GM23338 (cell line): ENCODE measurements around the gene CDKAL1. TPM values are rescaled to one million over a fixed set of nuclear protein-coding genes. Genes with fewer than 3 reads are reported as not detected.

Source experiments
- ATAC-seq: fragments of 200-7000 bp; cut with Tn5 transposase; 3 replicates; pipeline ENCODE4 v1.9.1; 2020
- DNase-seq: peaks from one replicate; pipeline ENCODE4 v3.0.0-alpha.2; 2015; ENCODE audit warnings: low spot score
- H2AFZ ChIP-seq: fragments of 200-600 bp; sonication (generic); 2 replicates; pipeline ENCODE4 v1.8.0; 2016; ENCODE audit warnings: antibody characterized with exemption, mild to moderate bottlenecking, moderate library complexity
- H3F3A ChIP-seq: fragments of 200-600 bp; sonication (generic); replicated peaks from 2 replicates; pipeline ENCODE4 v1.8.0; 2017; ENCODE audit warnings: antibody characterized with exemption, mixed run types, low read depth
- H3K27ac ChIP-seq: fragments of 200-600 bp; sonication (generic); 2 replicates; pipeline ENCODE4 v1.6.1; 2016; ENCODE audit warnings: low read depth
- H3K27me3 ChIP-seq: fragments of 200-600 bp; sonication (generic); 2 replicates; pipeline ENCODE4 v1.8.0; 2016; ENCODE audit warnings: mild to moderate bottlenecking, mixed run types, moderate library complexity; ENCODE audit not compliant: insufficient read depth
- H3K36me3 ChIP-seq: fragments of 200-600 bp; sonication (generic); 2 replicates; pipeline ENCODE4 v1.8.0; 2016; ENCODE audit warnings: mild to moderate bottlenecking; ENCODE audit not compliant: insufficient read depth
- H3K4me1 ChIP-seq: fragments of 200-600 bp; sonication (generic); 2 replicates; pipeline ENCODE4 v1.8.0; 2016; ENCODE audit warnings: mild to moderate bottlenecking, moderate library complexity; ENCODE audit not compliant: insufficient read depth
- H3K4me2 ChIP-seq: fragments of 200-600 bp; sonication (generic); 2 replicates; pipeline ENCODE4 v1.7.1; 2017; ENCODE audit warnings: mixed run types
- H3K4me3 ChIP-seq: fragments of 200-600 bp; sonication (generic); 2 replicates; pipeline ENCODE4 v1.6.1; 2016; ENCODE audit warnings: mixed run types
- H3K79me2 ChIP-seq: fragments of 200-600 bp; sonication (generic); replicated peaks from 2 replicates; pipeline ENCODE4 v1.8.0; 2017; ENCODE audit warnings: mild to moderate bottlenecking; ENCODE audit not compliant: insufficient read depth
- H3K9me2 ChIP-seq: fragments of 200-600 bp; sonication (generic); 2 replicates; pipeline ENCODE4 v1.8.0; 2017; ENCODE audit not compliant: insufficient read depth
- H4K20me1 ChIP-seq: fragments of 200-600 bp; sonication (generic); replicated peaks from 2 replicates; pipeline ENCODE4 v1.8.0; 2017; ENCODE audit warnings: mild to moderate bottlenecking; ENCODE audit not compliant: insufficient read depth
- H3K27ac Mint-ChIP-seq: 2 replicates; pipeline ENCODE4 v1.8.0; 2020; ENCODE audit warnings: inconsistent platforms, mild to moderate bottlenecking, moderate library complexity, mixed read lengths
- H3K27me3 Mint-ChIP-seq: 3 replicates; pipeline ENCODE4 v1.8.0; 2022; ENCODE audit warnings: low read depth, mild to moderate bottlenecking, moderate library complexity, mixed read lengths, inconsistent platforms; ENCODE audit not compliant: insufficient read depth, poor library complexity
- H3K36me3 Mint-ChIP-seq: 3 replicates; pipeline ENCODE4 v1.8.0; 2021; ENCODE audit warnings: low read depth, mild to moderate bottlenecking, inconsistent platforms, moderate library complexity, mixed read lengths
- H3K4me1 Mint-ChIP-seq: 3 replicates; pipeline ENCODE4 v1.8.0; 2020; ENCODE audit warnings: mild to moderate bottlenecking, inconsistent platforms, mixed read lengths
- H3K4me3 Mint-ChIP-seq: 3 replicates; pipeline ENCODE4 v1.8.0; 2021; ENCODE audit warnings: moderate library complexity, mild to moderate bottlenecking, inconsistent platforms, mixed read lengths
- H3K9me3 Mint-ChIP-seq: 3 replicates; pipeline ENCODE4 v1.8.0; 2020; ENCODE audit warnings: moderate library complexity, mild to moderate bottlenecking, inconsistent platforms, mixed read lengths
- CREB1 ChIP-seq: fragments of 250-450 bp; sonication (Bioruptor Pico); IDR thresholded peaks from 2 replicates; pipeline ENCODE4 v1.5.0; 2020; ENCODE audit warnings: low read depth, mild to moderate bottlenecking, moderate library complexity
- CTCF ChIP-seq, 2 experiments: fragments of 200-600 bp in 1 of 2; sonication (generic) in 1 of 2; conservative IDR thresholded peaks; 2 replicates each; pipeline versions ENCODE4 v1.5.1 to v1.6.1; 2016 to 2017; ENCODE audit warnings: antibody characterized with exemption in 2 of 2, low read depth in 2 of 2, mild to moderate bottlenecking in 2 of 2, moderate library complexity in 1 of 2
- ETS1 ChIP-seq: IDR thresholded peaks from 2 replicates; pipeline ENCODE4 v1.6.1; 2016; ENCODE audit warnings: antibody characterized with exemption
- EZH2 ChIP-seq: fragments of 200-600 bp; sonication (generic); IDR thresholded peaks from one replicate; pipeline ENCODE4 v1.8.0; 2017; ENCODE audit warnings: antibody characterized with exemption, mild to moderate bottlenecking, low read depth; ENCODE audit not compliant: unreplicated experiment
- EZH2phosphoT487 ChIP-seq: fragments of 200-600 bp; sonication (generic); IDR thresholded peaks from one replicate; pipeline ENCODE4 v1.8.1; 2018; ENCODE audit warnings: antibody characterized with exemption; ENCODE audit not compliant: unreplicated experiment
- JUNB ChIP-seq: IDR thresholded peaks from one replicate; pipeline ENCODE4 v1.6.1; 2016; ENCODE audit warnings: antibody characterized with exemption; ENCODE audit not compliant: unreplicated experiment
- NANOG ChIP-seq: IDR thresholded peaks from 2 replicates; pipeline ENCODE4 v1.6.1; 2016; ENCODE audit warnings: antibody characterized with exemption, borderline replicate concordance
- POLR2AphosphoS5 ChIP-seq: IDR thresholded peaks from 2 replicates; pipeline ENCODE4 v1.6.1; 2016; ENCODE audit warnings: antibody characterized with exemption, low read depth
- STAT1 ChIP-seq: IDR thresholded peaks from one replicate; pipeline ENCODE4 v1.6.1; 2016; ENCODE audit warnings: antibody characterized with exemption; ENCODE audit not compliant: unreplicated experiment
- ZNF114 ChIP-seq: fragments of 250-450 bp; sonication (Bioruptor Pico); IDR thresholded peaks from 2 replicates; pipeline ENCODE4 v1.5.0; 2020; ENCODE audit warnings: mild to moderate bottlenecking, moderate library complexity
- ZNF331 ChIP-seq: fragments of 250-450 bp; sonication (Bioruptor Pico); IDR thresholded peaks from 2 replicates; pipeline ENCODE4 v1.5.0; 2020; ENCODE audit warnings: low read depth, mild to moderate bottlenecking, moderate library complexity
- ZNF462 ChIP-seq: fragments of 250-450 bp; sonication (Bioruptor Pico); IDR thresholded peaks from 2 replicates; pipeline ENCODE4 v1.5.0; 2020; ENCODE audit warnings: mild to moderate bottlenecking, moderate library complexity
- polyA plus RNA-seq: library from polyadenylated mRNA; unstranded; fragments of >200 nt; fragmentation: Nextera tagmentation; extraction: Ambion mirVana; gene quantifications from 2 replicates; pipeline ENCODE4 v1.2.1, GENCODE V29; 2016
- total RNA-seq: library from RNA; depleted of rRNA; stranded (reverse); fragments of >200 nt; shearing (Covaris generic); gene quantifications from 2 replicates; pipeline ENCODE4 v1.2.3, GENCODE V29; 2014
- TF ChIP-seq, protein P1 (sequence below): IDR thresholded peaks from one replicate; pipeline ENCODE4 v1.6.1; 2018; ENCODE audit warnings: antibody characterized with exemption; ENCODE audit not compliant: unreplicated experiment

CDKAL1 gene
- total and polyA plus RNA-seq, 2 experiments from 2014 or later = 17.8 to 35.0 TPM

GRCh38 chr6:20639161-20639560 is 104.9 kb downstream of the CDKAL1 start:
- peaks cover 17% of the 10 kb centered on the region; the same call in 1 of the 2 replicates for H3K4me1 ChIP-seq
- H3K9me2 ChIP-seq = no peaks in the 10 kb centered on the region; the same call in 1 of the 2 replicates
- H3K36me3 ChIP-seq = no peaks in the 10 kb centered on the region
- H3K4me1 Mint-ChIP-seq = peaks cover 22% of the 10 kb centered on the region
- no peaks in the 10 kb centered on the region for H4K20me1 ChIP-seq
- H3K27ac ChIP-seq = no peak overlapping the region
- DNase-seq (no peak), ATAC-seq (no peak)
- no peaks in the 10 kb centered on the region for H3K9me3 Mint-ChIP-seq
- TF ChIP-seq POLR2AphosphoS5 = no peak
- TF ChIP-seq EZH2 = no peak
- no peak for TF ChIP-seq CREB1
- no peak for TF ChIP-seq ZNF114
- TF ChIP-seq STAT1 = no peak
- TF ChIP-seq CTCF (conservative IDR thresholded peaks at IDR 0.05; ENCODE audit: low read depth in 2 of 2) = no peak
- TF ChIP-seq, protein P1, sequence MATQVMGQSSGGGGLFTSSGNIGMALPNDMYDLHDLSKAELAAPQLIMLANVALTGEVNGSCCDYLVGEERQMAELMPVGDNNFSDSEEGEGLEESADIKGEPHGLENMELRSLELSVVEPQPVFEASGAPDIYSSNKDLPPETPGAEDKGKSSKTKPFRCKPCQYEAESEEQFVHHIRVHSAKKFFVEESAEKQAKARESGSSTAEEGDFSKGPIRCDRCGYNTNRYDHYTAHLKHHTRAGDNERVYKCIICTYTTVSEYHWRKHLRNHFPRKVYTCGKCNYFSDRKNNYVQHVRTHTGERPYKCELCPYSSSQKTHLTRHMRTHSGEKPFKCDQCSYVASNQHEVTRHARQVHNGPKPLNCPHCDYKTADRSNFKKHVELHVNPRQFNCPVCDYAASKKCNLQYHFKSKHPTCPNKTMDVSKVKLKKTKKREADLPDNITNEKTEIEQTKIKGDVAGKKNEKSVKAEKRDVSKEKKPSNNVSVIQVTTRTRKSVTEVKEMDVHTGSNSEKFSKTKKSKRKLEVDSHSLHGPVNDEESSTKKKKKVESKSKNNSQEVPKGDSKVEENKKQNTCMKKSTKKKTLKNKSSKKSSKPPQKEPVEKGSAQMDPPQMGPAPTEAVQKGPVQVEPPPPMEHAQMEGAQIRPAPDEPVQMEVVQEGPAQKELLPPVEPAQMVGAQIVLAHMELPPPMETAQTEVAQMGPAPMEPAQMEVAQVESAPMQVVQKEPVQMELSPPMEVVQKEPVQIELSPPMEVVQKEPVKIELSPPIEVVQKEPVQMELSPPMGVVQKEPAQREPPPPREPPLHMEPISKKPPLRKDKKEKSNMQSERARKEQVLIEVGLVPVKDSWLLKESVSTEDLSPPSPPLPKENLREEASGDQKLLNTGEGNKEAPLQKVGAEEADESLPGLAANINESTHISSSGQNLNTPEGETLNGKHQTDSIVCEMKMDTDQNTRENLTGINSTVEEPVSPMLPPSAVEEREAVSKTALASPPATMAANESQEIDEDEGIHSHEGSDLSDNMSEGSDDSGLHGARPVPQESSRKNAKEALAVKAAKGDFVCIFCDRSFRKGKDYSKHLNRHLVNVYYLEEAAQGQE = no peak
- TF ChIP-seq JUNB = no peak
- no peak for TF ChIP-seq EZH2phosphoT487
- TF ChIP-seq ZNF331 = no peak
- no peak for TF ChIP-seq ETS1
- no peak for TF ChIP-seq NANOG
- no peak for TF ChIP-seq ZNF462
- 0 out of 3 replicates have a peak, but pooled peaks cover 2% of the 10 kb centered on the region for H3K36me3 Mint-ChIP-seq
- H3K4me3 ChIP-seq = no peak overlapping the region
- no peak overlapping the region for H3K4me2 ChIP-seq
- H3K79me2 ChIP-seq = peaks cover 12% of the 10 kb centered on the region; the same call in 1 of the 2 replicates
- H3K27ac Mint-ChIP-seq = no peak overlapping the region
- H2AFZ ChIP-seq = no peak overlapping the region
- H3K4me3 Mint-ChIP-seq = no peak overlapping the region
- no peaks in the 10 kb centered on the region for H3K27me3 Mint-ChIP-seq
- H3K27me3 ChIP-seq = no peaks in the 10 kb centered on the region
- no peaks in the 10 kb centered on the region for H3F3A ChIP-seq
